HEK293T (cell line): Measurements from ENCODE around the gene POLR2F.

ENCODE experiments used
- BHLHE40 ChIP-seq: fragments of 450-650 bp; IDR thresholded peaks from 2 replicates; pipeline ENCODE4 v1.6.1; 2016; ENCODE audit warnings: mild to moderate bottlenecking, moderate library complexity, borderline replicate concordance
- FOXM1 ChIP-seq: fragments of 450-650 bp; IDR thresholded peaks from 2 replicates; pipeline ENCODE4 v1.6.1; 2017; ENCODE audit warnings: mild to moderate bottlenecking, borderline replicate concordance
- PKNOX1 ChIP-seq: fragments of 450-650 bp; IDR thresholded peaks from 2 replicates; pipeline ENCODE4 v1.6.1; 2016
- SP1 ChIP-seq: fragments of 450-650 bp; IDR thresholded peaks from 2 replicates; pipeline ENCODE4 v1.6.1; 2017
- SUZ12 ChIP-seq: fragments of 450-650 bp; IDR thresholded peaks from 2 replicates; pipeline ENCODE4 v1.6.1; 2016; ENCODE audit warnings: mild to moderate bottlenecking

- TF ChIP-seq SP1 (no peak), SUZ12 (no peak), BHLHE40 (no peak), PKNOX1 (no peak), FOXM1 (no peak)
These were observed 17.4 kb downstream of the POLR2F start for GRCh38 chr22:37970864-37971263.
